Measurements from ENCODE around the gene GLYR1. TPM values are rescaled to one million over a fixed set of nuclear protein-coding genes. Genes with fewer than 3 reads are reported as not detected.

Gene GLYR1
- total and polyA plus RNA-seq, 9 of the 15 experiments (the other 6 are each of a cell fraction or from before 2014, with no cell fraction given), result 6.7 to 99.2 (median 60.2) TPM

- H3K79me2 ChIP-seq (ENCODE audit: control insufficient read depth, insufficient read depth, low read length), result peaks cover 21% of the 10 kb centered on the region
- H3K9me3 ChIP-seq (replicated peaks; ENCODE audit: control insufficient read depth, insufficient read depth, low read depth, low read length), result no peaks in the 10 kb centered on the region
- peak overlapping the region; percentile 91 for H2AFZ ChIP-seq (ENCODE audit: low read depth, low read length)
- peak in 1 of 4 experiments; percentile 42 for DNase-seq (ENCODE audit: extremely low read depth in 1 of 4, low spot score in 3 of 4)
- 29% methylated on average over 17 of the region's 17 CpGs for whole genome bisulfite sequencing (ENCODE audit: insufficient coverage, low coverage, missing lambda C conversion rate)
- intact Hi-C loops (cut with micrococcal nuclease), result loop anchor here (2.0 kb wide), 2 partner anchors 37 to 79 kb away; partner anchors contain the start of genes GLYR1 and UBN1
- no peaks in the 10 kb centered on the region for H3K9me1 ChIP-seq (ENCODE audit: control insufficient read depth, insufficient read depth, low read length)
- ATAC-seq, result no peak
- H3K36me3 ChIP-seq (ENCODE audit: control insufficient read depth, insufficient read depth, low read length), result peaks cover 21% of the 10 kb centered on the region; the same call in 2 of the 3 replicates
- BruUV-seq (replicated peaks), result no TSS peak
- H3K4me1 ChIP-seq (replicated peaks in 1 of 2; ENCODE audit: control insufficient read depth in 2 of 2, insufficient read depth in 2 of 2, low read length in 2 of 2), result peaks cover 21 to 41% of the 10 kb centered on the region in 2 experiments
- H3K9ac ChIP-seq (ENCODE audit: insufficient read depth in 1 of 2, low read depth in 2 of 2, low read length in 2 of 2), result peak overlapping the region; percentile 62 to 77; a peak in 3 of 4 replicates
- TF ChIP-seq ARID1B (IDR thresholded peaks at IDR 0.05) (no peak), NBN (IDR thresholded peaks at IDR 0.05; ENCODE audit: low read depth) (0 out of 2 replicates have a peak, but pooled peaks have one; percentile 37), NKRF (IDR thresholded peaks at IDR 0.05; ENCODE audit: borderline replicate concordance) (peak; percentile 28; the same call in 1 of the 2 replicates), TARDBP (IDR thresholded peaks at IDR 0.05) (0 out of 2 replicates have a peak, but pooled peaks have one; percentile 48), ZNF507 (tag; conservative IDR thresholded peaks at IDR 0.05) (no peak), KDM1A (IDR thresholded peaks at IDR 0.05) (peak in 1 of 2 experiments; percentile 46; a peak in 1 of 4 replicates), MLLT1 (IDR thresholded peaks at IDR 0.05) (peak in 1 of 2 experiments; percentile 28; a peak in 1 of 4 replicates), DNMT1 (IDR thresholded peaks at IDR 0.05) (0 out of 2 replicates have a peak, but pooled peaks have one; percentile 62), EGR1 (conservative IDR thresholded peaks at IDR 0.05) (peak; percentile 69; the same call in 1 of the 2 replicates), TAF7 (tag; IDR thresholded peaks at IDR 0.05) (peak; percentile 61; the same call in 1 of the 2 replicates), BRD9 (IDR thresholded peaks at IDR 0.05; ENCODE audit: low read depth, partially characterized antibody) (peak; percentile 32), HDAC2 (IDR thresholded peaks at IDR 0.05) (peak; percentile 11; the same call in 1 of the 2 replicates), MTA3 (IDR thresholded peaks at IDR 0.05; ENCODE audit: borderline replicate concordance) (peak; percentile 31; the same call in 1 of the 2 replicates), RCOR1 (IDR thresholded peaks at IDR 0.05; ENCODE audit: borderline replicate concordance in 1 of 2, low read depth in 2 of 2, low read length in 2 of 2) (no peak), ETV1 (tag; conservative IDR thresholded peaks at IDR 0.05; ENCODE audit: low read depth) (peak; percentile 23; the same call in 1 of the 2 replicates)
- in situ Hi-C loops (cut with MboI), result no loop called here
- no peaks in the 10 kb centered on the region for H4K20me1 ChIP-seq (replicated peaks; ENCODE audit: control insufficient read depth, insufficient read depth, low read length)
- H3K27ac ChIP-seq (ENCODE audit: extremely low read depth, low read depth, low read length), result peak overlapping the region; percentile 64
- FAIRE-seq, result peak; percentile 57
- H3K27me3 ChIP-seq (ENCODE audit: control insufficient read depth in 2 of 2, insufficient read depth in 2 of 2, low read length in 2 of 2), result no peaks in the 10 kb centered on the region
- peak overlapping the region; percentile 40 for H3K4me3 ChIP-seq
- H3K4me2 ChIP-seq (ENCODE audit: insufficient read depth, low read length), result peak overlapping the region; percentile 82
- POLR2A ChIA-PET, result interaction anchor here (0.6 to 2.3 kb wide), 6 partner anchors 10 to 151 kb away, joined by 3 to 9 read pairs (median 4); partner anchors contain the start of genes ANKS3 and DNAAF8
- CTCF ChIA-PET (ENCODE audit: low intra/inter-chr PET ratio), result no interaction called here
These were observed 79.1 kb downstream of the GLYR1 start for GRCh38 chr16:4767872-4768548.

Measured in K562 (cell line).